ENCODE data around the gene TIGAR.

The TIGAR gene

DNA sequence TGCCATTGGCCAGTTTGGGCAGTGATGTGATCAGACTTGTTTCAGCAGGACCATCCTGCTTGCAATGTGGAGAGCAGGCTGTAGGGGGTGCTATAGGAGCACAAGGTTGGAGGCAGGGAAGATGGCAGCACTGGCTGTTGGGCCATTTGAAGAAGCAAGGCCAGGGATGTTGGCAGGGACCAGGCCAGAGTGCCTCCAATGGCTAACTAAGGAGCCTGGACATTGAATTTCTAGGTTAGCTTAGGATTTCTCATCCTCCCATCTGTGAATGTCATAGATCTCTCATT is 35.0 kb downstream of the TIGAR start:
- Mint-ChIP-seq H3K27ac (no peak overlapping the region), H3K9me3 (no peaks in the 10 kb centered on the region), H3K27me3 (ENCODE audit: low read depth) (peaks cover 6% of the 10 kb centered on the region)

DNA sequence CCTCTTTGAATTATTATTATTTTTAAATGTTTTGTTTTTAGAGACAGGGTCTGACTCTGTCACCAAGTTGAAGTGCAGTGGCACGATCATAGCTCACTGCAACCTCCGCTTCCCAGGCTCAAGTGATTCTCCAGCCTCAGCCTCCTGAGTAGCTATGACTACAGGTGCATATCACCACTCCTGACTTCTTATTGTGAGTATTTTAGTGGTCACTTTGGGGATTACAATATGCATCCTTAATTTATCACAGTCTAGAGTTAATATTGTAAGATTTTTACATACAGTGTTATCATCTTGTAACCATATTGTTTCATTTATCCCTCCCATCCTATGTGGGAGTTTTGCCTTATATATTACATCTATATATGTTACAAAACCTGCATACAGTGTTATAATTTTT is 45.1 kb downstream of the TIGAR start:
- no peaks in the 10 kb centered on the region for H3K9me3 Mint-ChIP-seq
- H3K4me3 Mint-ChIP-seq: no peak overlapping the region
- H3K4me1 Mint-ChIP-seq (ENCODE audit: low read depth): no peaks in the 10 kb centered on the region
- H3K36me3 Mint-ChIP-seq (ENCODE audit: low read depth): no peaks in the 10 kb centered on the region
- peaks cover 61% of the 10 kb centered on the region for H3K27me3 Mint-ChIP-seq (ENCODE audit: low read depth)
- no peak overlapping the region for H3K27ac Mint-ChIP-seq

More for the DNA sequence above, 35.0 kb downstream of the TIGAR start:
- no peaks in the 10 kb centered on the region for H3K4me1 Mint-ChIP-seq (ENCODE audit: low read depth)
- peaks cover 4% of the 10 kb centered on the region for H3K36me3 Mint-ChIP-seq (ENCODE audit: low read depth)
- no peak overlapping the region for H3K4me3 Mint-ChIP-seq

DNA sequence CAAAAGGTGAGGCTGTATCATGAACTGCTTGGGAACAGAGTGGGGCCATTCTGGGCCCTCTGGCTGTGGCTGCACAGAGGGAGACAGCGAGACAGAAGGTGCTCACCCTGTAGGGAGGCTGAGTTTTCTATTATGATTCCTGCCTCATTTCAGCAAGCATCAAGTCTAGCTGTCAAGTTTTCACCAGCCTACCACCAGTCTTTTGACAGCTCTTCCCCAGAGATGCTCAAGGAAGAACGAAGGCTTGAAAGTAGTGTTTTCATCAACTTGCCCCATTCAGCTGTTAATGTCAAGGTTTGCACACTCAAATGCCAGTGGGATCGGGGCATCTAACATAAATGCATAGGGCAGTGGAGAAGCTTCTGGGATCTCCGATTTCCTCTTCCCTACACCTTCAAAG is 48.5 kb downstream of the TIGAR start:
- H3K36me3 Mint-ChIP-seq (ENCODE audit: low read depth): no peaks in the 10 kb centered on the region
- H3K27me3 Mint-ChIP-seq (ENCODE audit: low read depth): peaks cover 55% of the 10 kb centered on the region
- no peak overlapping the region for H3K27ac Mint-ChIP-seq
- no peaks in the 10 kb centered on the region for H3K9me3 Mint-ChIP-seq
- no peaks in the 10 kb centered on the region for H3K4me1 Mint-ChIP-seq (ENCODE audit: low read depth)
- H3K4me3 Mint-ChIP-seq: no peak overlapping the region

- no peaks in the 10 kb centered on the region for H3K9me3 Mint-ChIP-seq
- no peaks in the 10 kb centered on the region for H3K4me1 Mint-ChIP-seq (ENCODE audit: low read depth)
- H3K27ac Mint-ChIP-seq: no peak overlapping the region
- H3K27me3 Mint-ChIP-seq (ENCODE audit: low read depth): peaks cover 53% of the 10 kb centered on the region
- H3K4me3 Mint-ChIP-seq: no peak overlapping the region
- H3K36me3 Mint-ChIP-seq (ENCODE audit: low read depth): no peaks in the 10 kb centered on the region
Measured at GRCh38 chr12:4370265-4370664, 49.3 kb downstream of the TIGAR start.

GRCh38 chr12:4372653-4373052 is 51.6 kb downstream of the TIGAR start:
- Mint-ChIP-seq H3K27ac (no peak overlapping the region), H3K27me3 (ENCODE audit: low read depth) (peaks cover 38% of the 10 kb centered on the region), H3K4me1 (ENCODE audit: low read depth) (no peaks in the 10 kb centered on the region), H3K9me3 (no peaks in the 10 kb centered on the region), H3K4me3 (no peak overlapping the region), H3K36me3 (ENCODE audit: low read depth) (no peaks in the 10 kb centered on the region)

DNA sequence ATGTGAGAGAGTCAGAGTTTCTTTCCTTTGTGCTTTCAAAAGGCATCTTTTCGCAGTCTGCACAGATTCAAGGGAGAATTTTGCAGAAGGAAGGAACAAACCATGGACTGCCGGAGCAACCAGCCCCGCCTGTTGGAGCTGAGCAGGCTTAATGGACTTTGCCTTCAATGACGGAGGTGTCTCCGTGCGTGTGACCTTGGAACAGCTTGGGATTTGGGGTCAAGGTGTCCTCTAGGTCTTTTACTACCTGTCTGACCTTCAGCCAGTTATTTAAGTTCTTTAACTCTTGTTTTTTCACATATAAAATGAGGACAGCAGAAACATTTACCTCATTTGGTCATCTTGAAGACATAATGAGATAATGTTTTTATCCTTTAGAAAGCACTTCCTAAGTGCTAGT is 54.4 kb downstream of the TIGAR start:
- Mint-ChIP-seq H3K27me3 (ENCODE audit: low read depth) (peaks cover 48% of the 10 kb centered on the region), H3K4me1 (ENCODE audit: low read depth) (no peaks in the 10 kb centered on the region), H3K36me3 (ENCODE audit: low read depth) (no peaks in the 10 kb centered on the region), H3K9me3 (no peaks in the 10 kb centered on the region), H3K4me3 (no peak overlapping the region), H3K27ac (no peak overlapping the region)

- Mint-ChIP-seq H3K4me3 (no peak overlapping the region), H3K27ac (no peak overlapping the region), H3K27me3 (ENCODE audit: low read depth) (peaks cover 47% of the 10 kb centered on the region), H3K9me3 (no peaks in the 10 kb centered on the region), H3K36me3 (ENCODE audit: low read depth) (no peaks in the 10 kb centered on the region), H3K4me1 (ENCODE audit: low read depth) (no peaks in the 10 kb centered on the region)
Measured at GRCh38 chr12:4378772-4379171, 57.8 kb downstream of the TIGAR start.

DNA sequence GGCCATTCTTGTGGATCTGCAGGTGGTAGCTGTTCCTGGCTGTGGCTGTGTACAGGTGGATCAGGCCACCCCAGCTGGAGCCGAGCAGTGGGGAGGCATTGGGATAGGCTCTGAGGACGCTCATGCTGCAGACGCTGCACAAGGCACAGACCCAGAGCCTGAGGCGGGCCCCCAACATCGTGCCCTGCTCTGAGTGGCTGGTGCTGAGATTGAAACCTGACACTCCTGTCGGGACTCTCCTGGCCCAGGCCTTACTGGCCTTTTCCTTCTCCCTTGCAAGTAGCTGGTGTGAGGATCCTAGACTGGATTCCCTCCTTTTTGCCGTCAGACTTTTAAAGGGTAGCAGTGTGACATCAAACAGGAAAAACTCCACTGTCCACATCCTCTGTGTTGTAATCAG is 58.4 kb downstream of the TIGAR start, which contains the start of gene FGF23:
FGF23 (minus strand) TSS at position 308 of the 400 bp plus-strand sequence; CDS start at position 178, 130 bp downstream.
- Mint-ChIP-seq H3K4me1 (ENCODE audit: low read depth) (no peaks in the 10 kb centered on the region), H3K36me3 (ENCODE audit: low read depth) (no peaks in the 10 kb centered on the region), H3K9me3 (no peaks in the 10 kb centered on the region), H3K27ac (no peak within 1 kb of the TSS), H3K27me3 (ENCODE audit: low read depth) (peaks cover 43% of the 10 kb centered on the region), H3K4me3 (no peak within 1 kb of the TSS)

DNA sequence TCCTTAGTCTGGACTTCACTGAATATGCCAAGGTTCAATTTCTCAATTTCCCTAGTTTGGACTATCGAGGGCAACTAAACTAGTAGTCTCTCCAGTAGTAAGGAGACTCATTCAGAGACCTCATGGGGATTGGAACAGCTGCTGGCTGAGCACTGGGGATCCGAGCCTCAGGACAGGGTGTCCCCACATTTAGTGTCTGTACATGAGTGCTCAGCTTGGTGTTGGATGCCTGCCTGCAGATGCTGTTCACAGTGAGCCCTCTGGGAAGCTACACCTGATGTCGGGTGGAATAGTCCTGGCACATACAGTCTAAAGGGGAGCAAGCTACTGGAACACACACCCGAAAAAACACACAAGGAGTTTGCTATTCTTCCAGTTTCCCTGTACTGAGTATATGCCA is 59.3 kb downstream of the TIGAR start:
- H3K9me3 Mint-ChIP-seq: no peaks in the 10 kb centered on the region
- no peaks in the 10 kb centered on the region for H3K36me3 Mint-ChIP-seq (ENCODE audit: low read depth)
- H3K4me1 Mint-ChIP-seq (ENCODE audit: low read depth): no peaks in the 10 kb centered on the region
- no peak overlapping the region for H3K4me3 Mint-ChIP-seq
- H3K27ac Mint-ChIP-seq: no peak overlapping the region
- peaks cover 38% of the 10 kb centered on the region for H3K27me3 Mint-ChIP-seq (ENCODE audit: low read depth)

DNA sequence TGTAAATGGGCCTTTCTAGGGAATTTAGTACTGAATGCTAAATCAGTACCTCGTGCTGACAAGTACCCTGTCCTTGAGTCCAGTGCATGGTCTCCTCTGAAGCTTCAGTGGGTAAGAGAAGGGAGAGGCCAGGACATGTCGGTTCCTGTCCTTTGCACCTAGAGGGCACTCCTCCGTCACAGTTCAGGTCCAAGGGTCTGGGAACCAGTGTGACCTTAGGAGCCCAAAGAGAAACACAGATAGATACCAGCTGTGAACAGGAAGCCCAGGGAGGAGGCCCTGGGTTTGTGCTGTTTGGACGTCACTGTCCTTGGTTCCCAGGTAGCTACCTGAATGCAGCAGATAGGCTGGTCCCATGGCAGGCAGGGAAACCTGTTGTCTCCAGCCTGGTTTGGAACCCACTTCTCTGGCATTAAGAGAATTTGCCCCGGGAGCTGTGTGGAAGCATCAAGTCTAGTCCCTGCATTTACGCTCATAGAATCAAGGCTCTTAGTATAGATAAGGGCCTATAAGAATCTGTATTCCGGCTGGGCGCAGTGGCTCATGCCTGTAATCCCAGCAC is 62.4 kb downstream of the TIGAR start:
- Mint-ChIP-seq H3K36me3 (ENCODE audit: low read depth) (no peaks in the 10 kb centered on the region), H3K9me3 (no peaks in the 10 kb centered on the region), H3K4me1 (ENCODE audit: low read depth) (no peaks in the 10 kb centered on the region), H3K27me3 (ENCODE audit: low read depth) (peaks cover 37% of the 10 kb centered on the region), H3K27ac (no peak overlapping the region), H3K4me3 (no peak overlapping the region)

- no peaks in the 10 kb centered on the region for H3K4me1 Mint-ChIP-seq (ENCODE audit: low read depth)
- no peak overlapping the region for H3K27ac Mint-ChIP-seq
- H3K4me3 Mint-ChIP-seq: no peak overlapping the region
- H3K36me3 Mint-ChIP-seq (ENCODE audit: low read depth): no peaks in the 10 kb centered on the region
- peaks cover 11% of the 10 kb centered on the region for H3K27me3 Mint-ChIP-seq (ENCODE audit: low read depth)
- H3K9me3 Mint-ChIP-seq: no peaks in the 10 kb centered on the region
Measured at GRCh38 chr12:4386801-4387200, 65.8 kb downstream of the TIGAR start.

- Mint-ChIP-seq H3K9me3 (no peaks in the 10 kb centered on the region), H3K27me3 (ENCODE audit: low read depth) (peaks cover 13% of the 10 kb centered on the region), H3K27ac (no peak overlapping the region), H3K36me3 (ENCODE audit: low read depth) (no peaks in the 10 kb centered on the region), H3K4me1 (ENCODE audit: low read depth) (no peaks in the 10 kb centered on the region), H3K4me3 (no peak overlapping the region)
Measured at GRCh38 chr12:4387607-4388006, 66.6 kb downstream of the TIGAR start.

DNA sequence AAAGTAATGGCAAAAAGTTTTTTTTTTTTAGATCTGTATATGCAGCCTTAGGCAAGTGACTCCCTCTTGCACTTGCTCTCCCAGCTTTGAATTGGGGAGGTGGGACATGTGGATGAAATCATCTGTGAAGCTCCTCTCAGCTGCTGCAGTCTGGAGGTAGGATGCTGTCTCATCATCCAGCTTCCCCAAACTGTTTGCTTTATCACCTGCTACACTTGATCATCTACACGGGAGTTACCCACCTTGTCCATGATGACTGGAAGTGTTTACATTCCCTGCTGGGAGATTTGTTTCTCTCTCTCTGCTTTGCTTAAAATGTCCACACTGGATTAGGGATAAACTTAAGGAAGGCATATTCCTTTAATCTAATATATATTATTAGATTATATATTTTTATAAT is 67.0 kb downstream of the TIGAR start:
- H3K27me3 Mint-ChIP-seq (ENCODE audit: low read depth): peaks cover 17% of the 10 kb centered on the region
- H3K4me1 Mint-ChIP-seq (ENCODE audit: low read depth): no peaks in the 10 kb centered on the region
- H3K27ac Mint-ChIP-seq: no peak overlapping the region
- H3K4me3 Mint-ChIP-seq: no peak overlapping the region
- H3K36me3 Mint-ChIP-seq (ENCODE audit: low read depth): no peaks in the 10 kb centered on the region
- H3K9me3 Mint-ChIP-seq: no peaks in the 10 kb centered on the region

DNA sequence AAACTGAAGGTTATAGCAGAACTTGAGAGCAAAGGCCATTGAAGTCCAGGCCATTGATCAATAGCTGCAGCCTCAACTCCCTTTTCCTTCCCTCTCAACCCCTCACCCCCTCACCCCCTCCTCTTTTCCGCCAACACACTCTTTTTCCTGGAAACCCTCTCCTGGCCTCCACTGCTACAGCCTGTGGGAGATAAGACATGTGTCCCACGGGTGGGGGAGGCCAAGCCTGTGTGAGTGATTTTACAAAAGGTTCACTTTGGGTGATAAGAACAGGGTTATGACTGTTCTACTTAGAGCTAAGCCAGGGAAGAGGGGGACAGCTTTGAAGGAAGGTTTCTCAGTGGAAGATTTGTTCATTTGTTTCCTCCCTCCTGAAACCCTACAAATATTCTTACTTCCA is 67.6 kb downstream of the TIGAR start:
- H3K36me3 Mint-ChIP-seq (ENCODE audit: low read depth): no peaks in the 10 kb centered on the region
- no peaks in the 10 kb centered on the region for H3K4me1 Mint-ChIP-seq (ENCODE audit: low read depth)
- peaks cover 17% of the 10 kb centered on the region for H3K27me3 Mint-ChIP-seq (ENCODE audit: low read depth)
- no peak overlapping the region for H3K27ac Mint-ChIP-seq
- H3K9me3 Mint-ChIP-seq: no peaks in the 10 kb centered on the region
- no peak overlapping the region for H3K4me3 Mint-ChIP-seq

- H3K4me3 Mint-ChIP-seq: no peak overlapping the region
- H3K27me3 Mint-ChIP-seq (ENCODE audit: low read depth): peaks cover 32% of the 10 kb centered on the region
- H3K36me3 Mint-ChIP-seq (ENCODE audit: low read depth): no peaks in the 10 kb centered on the region
- H3K4me1 Mint-ChIP-seq (ENCODE audit: low read depth): no peaks in the 10 kb centered on the region
- H3K27ac Mint-ChIP-seq: no peak overlapping the region
- no peaks in the 10 kb centered on the region for H3K9me3 Mint-ChIP-seq
Measured at GRCh38 chr12:4392223-4392742, 71.3 kb downstream of the TIGAR start.

DNA sequence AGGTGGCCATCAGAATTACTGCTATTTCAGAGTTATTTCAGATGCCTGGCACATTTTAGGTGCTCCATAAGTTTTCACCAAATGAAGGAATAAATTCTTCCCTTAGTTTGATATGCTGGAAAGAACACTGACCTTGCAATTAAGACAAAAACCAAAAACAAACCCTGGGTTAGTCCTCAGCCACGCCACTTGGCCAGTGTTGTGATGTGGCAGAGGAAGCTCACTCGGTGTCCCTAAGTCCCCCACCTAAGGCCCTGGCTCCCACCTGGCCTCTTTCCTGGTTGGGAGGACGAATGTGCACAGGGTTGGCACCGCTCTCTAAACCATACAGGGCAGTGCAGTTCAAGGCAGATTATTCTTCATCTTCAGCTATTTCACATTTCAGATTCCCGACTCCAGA is 72.2 kb downstream of the TIGAR start:
- Mint-ChIP-seq H3K36me3 (ENCODE audit: low read depth) (no peaks in the 10 kb centered on the region), H3K9me3 (no peaks in the 10 kb centered on the region), H3K27me3 (ENCODE audit: low read depth) (peaks cover 34% of the 10 kb centered on the region), H3K27ac (no peak overlapping the region), H3K4me3 (no peak overlapping the region), H3K4me1 (ENCODE audit: low read depth) (no peaks in the 10 kb centered on the region)

Data from T-helper 1 cell treated with Interleukin-12 subunit alpha and Interleukin-12 subunit beta and Interleukin-4 antibody, amounts not matched to agents 30 μg/mL and 1 μg/mL, for 36 hours (primary cell).